22Rv1 (cell line): Measurements from ENCODE around the gene MT1E.

ENCODE experiments used
- ZFX ChIP-seq: fragments of 450-650 bp; IDR thresholded peaks from 2 replicates; pipeline ENCODE4 v1.6.1; 2017; ENCODE audit warnings: antibody characterized with exemption, borderline replicate concordance
- TF ChIP-seq, protein P1 (sequence below): fragments of 450-650 bp; IDR thresholded peaks from 2 replicates; pipeline ENCODE4 v1.5.1; 2017; ENCODE audit warnings: mild to moderate bottlenecking

DNA sequence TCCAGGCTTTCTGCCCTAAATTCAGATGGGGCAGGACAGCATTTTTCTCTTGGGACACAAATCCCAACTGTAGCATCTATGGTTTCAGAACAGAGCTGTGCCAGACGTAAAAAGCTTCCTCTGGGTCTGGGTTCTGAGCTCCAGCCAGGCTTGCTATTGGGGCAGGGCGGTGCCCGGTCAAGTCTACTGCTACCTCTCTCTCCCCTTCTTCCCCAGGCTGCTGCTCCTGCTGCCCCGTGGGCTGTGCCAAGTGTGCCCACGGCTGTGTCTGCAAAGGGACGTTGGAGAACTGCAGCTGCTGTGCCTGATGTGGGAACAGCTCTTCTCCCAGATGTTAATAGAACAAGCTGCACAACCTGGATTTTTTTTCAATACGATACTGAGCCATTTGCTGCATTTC, 8.0 kb downstream of the MT1E start:
- TF ChIP-seq, protein P1, sequence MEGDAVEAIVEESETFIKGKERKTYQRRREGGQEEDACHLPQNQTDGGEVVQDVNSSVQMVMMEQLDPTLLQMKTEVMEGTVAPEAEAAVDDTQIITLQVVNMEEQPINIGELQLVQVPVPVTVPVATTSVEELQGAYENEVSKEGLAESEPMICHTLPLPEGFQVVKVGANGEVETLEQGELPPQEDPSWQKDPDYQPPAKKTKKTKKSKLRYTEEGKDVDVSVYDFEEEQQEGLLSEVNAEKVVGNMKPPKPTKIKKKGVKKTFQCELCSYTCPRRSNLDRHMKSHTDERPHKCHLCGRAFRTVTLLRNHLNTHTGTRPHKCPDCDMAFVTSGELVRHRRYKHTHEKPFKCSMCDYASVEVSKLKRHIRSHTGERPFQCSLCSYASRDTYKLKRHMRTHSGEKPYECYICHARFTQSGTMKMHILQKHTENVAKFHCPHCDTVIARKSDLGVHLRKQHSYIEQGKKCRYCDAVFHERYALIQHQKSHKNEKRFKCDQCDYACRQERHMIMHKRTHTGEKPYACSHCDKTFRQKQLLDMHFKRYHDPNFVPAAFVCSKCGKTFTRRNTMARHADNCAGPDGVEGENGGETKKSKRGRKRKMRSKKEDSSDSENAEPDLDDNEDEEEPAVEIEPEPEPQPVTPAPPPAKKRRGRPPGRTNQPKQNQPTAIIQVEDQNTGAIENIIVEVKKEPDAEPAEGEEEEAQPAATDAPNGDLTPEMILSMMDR: no peak
- TF ChIP-seq ZFX: no peak
